Transverse colon (tissue), 4 donors: ENCODE data around the gene GPC5. TPM values are rescaled to one million over a fixed set of nuclear protein-coding genes. Genes with fewer than 3 reads are reported as not detected.

ENCODE experiments used
- DNase-seq: peaks from one replicate; pipeline ENCODE4 v3.0.0-alpha.2; 2019
- H3K27ac ChIP-seq, 4 donors: fragments of 200-600 bp; sonication (generic); 2 replicates each; pipeline ENCODE4 v1.5.1; 2016 to 2018; ENCODE audit warnings: inconsistent platforms in 4 of 4
- H3K27me3 ChIP-seq: fragments of 200-600 bp; sonication (generic); 2 replicates; pipeline ENCODE4 v1.5.1; 2017; ENCODE audit warnings: inconsistent platforms
- H3K36me3 ChIP-seq, 4 donors: fragments of 200-600 bp; sonication (generic); 2 replicates each; pipeline ENCODE4 v1.5.1; 2017 to 2019; ENCODE audit warnings: inconsistent platforms in 4 of 4
- H3K4me1 ChIP-seq, 4 donors: fragments of 200-600 bp; sonication (generic); 2 replicates each; pipeline ENCODE4 v1.5.1; 2017 to 2020; ENCODE audit warnings: inconsistent platforms in 4 of 4
- H3K4me3 ChIP-seq, 4 donors: fragments of 200-600 bp; sonication (generic); 1 replicate in 1 of 4; 2 replicates in 3 of 4; pipeline versions ENCODE4 v1.5.1 to v1.6.1; 2017 to 2019; ENCODE audit warnings: inconsistent platforms in 4 of 4
- H3K9me3 ChIP-seq, 2 donors: fragments of 200-600 bp; sonication (generic); 2 replicates each; pipeline ENCODE4 v1.5.1; 2017 to 2019; ENCODE audit warnings: inconsistent platforms in 2 of 2
- EP300 ChIP-seq: sonication (generic); formaldehyde crosslinking; IDR thresholded peaks from one replicate; pipeline ENCODE4 v1.6.1; 2017; ENCODE audit warnings: antibody characterized with exemption, low read depth
- POLR2A ChIP-seq: fragments of 450-650 bp; IDR thresholded peaks from one replicate; pipeline ENCODE4 v1.6.1; 2016; ENCODE audit warnings: antibody characterized with exemption, mild to moderate bottlenecking, moderate library complexity
- POLR2AphosphoS5 ChIP-seq, 3 donors: sonication (generic); formaldehyde crosslinking; IDR thresholded peaks; one replicate each; pipeline ENCODE4 v1.6.1; 2016; ENCODE audit warnings: antibody characterized with exemption in 3 of 3
- WGBS, 2 donors: methylation state at CpG; one replicate each; pipeline ENCODE4 v1.1.5; 2018; ENCODE audit warnings: low coverage in 1 of 2; 5-methylcytosine and 5-hydroxymethylcytosine counted together
- in situ Hi-C, 4 donors: fragments of 200-750 bp; cut with MboI; loops; one replicate each; pipeline versions ENCODE4 v1.15.0 to v1.15.1; 2017; ENCODE audit warnings: low sequenced_read_pairs in 3 of 4, low pct_ligation_motif_present in 1 of 4, low pct_unique_long_range_greater_than_20kb in 1 of 4
- intact Hi-C: fragments of 100-400 bp; cut with DNase I; formaldehyde crosslinking; loops from one replicate; pipeline ENCODE4 v1.15.1; 2023; ENCODE audit warnings: low total_unique reads
- total RNA-seq, 4 donors: library from RNA; depleted of rRNA; stranded (reverse); fragments of >200 nt; gene quantifications; one replicate each; pipeline ENCODE4 v1.1.0, GENCODE V29; 2016
- TF ChIP-seq, protein P1 (sequence below), 5 experiments: fragments of 200-600 bp in 3 of 5; fragments of 450-650 bp in 2 of 5; sonication (generic) in 3 of 5; IDR thresholded peaks; 1 replicate in 2 of 5; 2 replicates in 3 of 5; pipeline ENCODE4 v1.5.1; 2016 to 2017; ENCODE audit warnings: antibody characterized with exemption in 5 of 5, inconsistent platforms in 3 of 5, mild to moderate bottlenecking in 2 of 5, moderate library complexity in 1 of 5

The GPC5 gene
- total RNA-seq, 4 donors from 2014 or later = 0.48 to 1.4 TPM; not detected in 2

GRCh38 chr13:91652404-91653301 lies 254.2 kb downstream of the GPC5 start:
- H3K4me3 ChIP-seq = no peak overlapping the region
- in situ Hi-C loops (no loop called here), intact Hi-C loops (no loop called here)
- TF ChIP-seq EP300 (no peak), POLR2A (no peak), POLR2AphosphoS5 (IDR thresholded peaks at IDR 0.05) (no peak)
- TF ChIP-seq, protein P1, sequence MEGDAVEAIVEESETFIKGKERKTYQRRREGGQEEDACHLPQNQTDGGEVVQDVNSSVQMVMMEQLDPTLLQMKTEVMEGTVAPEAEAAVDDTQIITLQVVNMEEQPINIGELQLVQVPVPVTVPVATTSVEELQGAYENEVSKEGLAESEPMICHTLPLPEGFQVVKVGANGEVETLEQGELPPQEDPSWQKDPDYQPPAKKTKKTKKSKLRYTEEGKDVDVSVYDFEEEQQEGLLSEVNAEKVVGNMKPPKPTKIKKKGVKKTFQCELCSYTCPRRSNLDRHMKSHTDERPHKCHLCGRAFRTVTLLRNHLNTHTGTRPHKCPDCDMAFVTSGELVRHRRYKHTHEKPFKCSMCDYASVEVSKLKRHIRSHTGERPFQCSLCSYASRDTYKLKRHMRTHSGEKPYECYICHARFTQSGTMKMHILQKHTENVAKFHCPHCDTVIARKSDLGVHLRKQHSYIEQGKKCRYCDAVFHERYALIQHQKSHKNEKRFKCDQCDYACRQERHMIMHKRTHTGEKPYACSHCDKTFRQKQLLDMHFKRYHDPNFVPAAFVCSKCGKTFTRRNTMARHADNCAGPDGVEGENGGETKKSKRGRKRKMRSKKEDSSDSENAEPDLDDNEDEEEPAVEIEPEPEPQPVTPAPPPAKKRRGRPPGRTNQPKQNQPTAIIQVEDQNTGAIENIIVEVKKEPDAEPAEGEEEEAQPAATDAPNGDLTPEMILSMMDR (IDR thresholded peaks at IDR 0.05) = no peak
- H3K27me3 ChIP-seq = no peaks in the 10 kb centered on the region
- no peaks in the 10 kb centered on the region for H3K9me3 ChIP-seq
- WGBS, 2 donors = 70 to 71% methylated on average over 9 to 10 of the region's 10 CpGs
- DNase-seq = no peak
- H3K36me3 ChIP-seq = no peaks in the 10 kb centered on the region
- H3K27ac ChIP-seq = no peak overlapping the region
- no peaks in the 10 kb centered on the region for H3K4me1 ChIP-seq

DNA sequence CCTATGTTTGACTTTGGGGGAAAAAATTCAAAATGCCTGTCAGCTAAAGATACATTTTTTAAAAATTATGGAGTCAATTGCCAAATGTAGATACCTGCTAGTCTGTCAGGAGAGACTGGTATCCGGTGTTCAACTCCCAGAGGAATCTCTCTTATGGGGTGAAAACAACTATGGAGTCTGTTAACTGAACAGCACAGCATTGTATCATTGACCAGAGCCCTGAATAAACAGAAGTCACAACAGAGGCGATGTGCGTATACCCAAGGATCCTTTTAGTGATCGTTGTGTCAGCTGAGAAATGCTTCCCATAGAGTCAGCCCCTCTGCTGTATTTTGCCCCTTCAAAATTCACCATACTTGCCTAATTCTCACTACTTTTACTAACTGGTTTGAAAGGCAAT lies 257.3 kb downstream of the GPC5 start:
- no peaks in the 10 kb centered on the region for H3K27me3 ChIP-seq
- TF ChIP-seq POLR2A = no peak
- TF ChIP-seq, protein P1 (IDR thresholded peaks at IDR 0.05) = no peak
- no peak for TF ChIP-seq POLR2AphosphoS5 (IDR thresholded peaks at IDR 0.05)
- TF ChIP-seq EP300 = no peak
- H3K4me1 ChIP-seq = no peaks in the 10 kb centered on the region
- intact Hi-C loops (no loop called here), in situ Hi-C loops (no loop called here)
- H3K27ac ChIP-seq = no peak overlapping the region
- no peak overlapping the region for H3K4me3 ChIP-seq
- WGBS, 2 donors = 74 to 93% methylated on average over 4 of the region's 4 CpGs
- no peaks in the 10 kb centered on the region for H3K9me3 ChIP-seq
- no peak for DNase-seq
- no peaks in the 10 kb centered on the region for H3K36me3 ChIP-seq

DNA sequence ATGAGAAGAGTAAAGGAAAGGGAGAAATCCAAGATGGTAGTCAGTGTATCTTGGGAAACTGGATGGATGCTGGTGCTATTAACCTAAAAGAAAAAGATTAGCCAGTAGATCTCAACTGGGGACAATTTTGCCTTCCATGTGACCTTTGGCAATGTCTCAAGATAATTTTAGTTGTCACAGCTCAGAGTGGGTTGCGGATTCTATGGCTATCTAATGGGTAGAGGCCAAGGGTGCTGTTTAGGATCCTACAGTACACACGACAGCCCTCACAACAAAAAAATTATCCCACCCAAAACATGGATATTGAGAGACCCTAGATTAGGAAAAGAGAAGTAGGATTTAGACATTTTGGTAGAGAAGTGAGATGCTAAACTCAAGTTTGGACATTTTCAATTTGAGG lies 258.9 kb downstream of the GPC5 start:
- intact Hi-C loops (no loop called here), in situ Hi-C loops (no loop called here)
- H3K36me3 ChIP-seq = no peaks in the 10 kb centered on the region
- 73 to 95% methylated on average over 2 of the region's 2 CpGs for WGBS, 2 donors
- H3K27me3 ChIP-seq = no peaks in the 10 kb centered on the region
- no peaks in the 10 kb centered on the region for H3K9me3 ChIP-seq
- no peak overlapping the region for H3K27ac ChIP-seq
- H3K4me1 ChIP-seq = no peaks in the 10 kb centered on the region
- no peak for DNase-seq
- TF ChIP-seq POLR2AphosphoS5 (IDR thresholded peaks at IDR 0.05) (no peak), EP300 (no peak), POLR2A (no peak)
- TF ChIP-seq, protein P1 (IDR thresholded peaks at IDR 0.05) = no peak
- H3K4me3 ChIP-seq = no peak overlapping the region

GRCh38 chr13:91659256-91660075 lies 261.0 kb downstream of the GPC5 start:
- Histone ChIP-seq H3K9me3 (no peaks in the 10 kb centered on the region), H3K4me3 (no peak overlapping the region), H3K4me1 (no peaks in the 10 kb centered on the region), H3K27ac (no peak overlapping the region), H3K27me3 (no peaks in the 10 kb centered on the region), H3K36me3 (no peaks in the 10 kb centered on the region)
- intact Hi-C loops = no loop called here
- DNase-seq = no peak
- WGBS, 2 donors = 62 to 75% methylated on average over 4 of the region's 4 CpGs
- TF ChIP-seq, protein P1 (IDR thresholded peaks at IDR 0.05) = no peak
- no peak for TF ChIP-seq EP300
- no peak for TF ChIP-seq POLR2AphosphoS5 (IDR thresholded peaks at IDR 0.05)
- TF ChIP-seq POLR2A = no peak
- in situ Hi-C loops = no loop called here
